GM10266 (cell line): Measurements from ENCODE around the gene IL1R2.

Experiments
- DNase-seq: peaks from one replicate; pipeline ENCODE4 v3.0.0; 2012; ENCODE audit errors: extremely low spot score
- CTCF ChIP-seq: IDR thresholded peaks from 2 replicates; pipeline ENCODE4 v1.5.1; 2012; ENCODE audit warnings: mild to moderate bottlenecking, low read depth; ENCODE audit not compliant: control insufficient read depth, insufficient read depth; ENCODE audit errors: missing control alignments

IL1R2 gene

DNA sequence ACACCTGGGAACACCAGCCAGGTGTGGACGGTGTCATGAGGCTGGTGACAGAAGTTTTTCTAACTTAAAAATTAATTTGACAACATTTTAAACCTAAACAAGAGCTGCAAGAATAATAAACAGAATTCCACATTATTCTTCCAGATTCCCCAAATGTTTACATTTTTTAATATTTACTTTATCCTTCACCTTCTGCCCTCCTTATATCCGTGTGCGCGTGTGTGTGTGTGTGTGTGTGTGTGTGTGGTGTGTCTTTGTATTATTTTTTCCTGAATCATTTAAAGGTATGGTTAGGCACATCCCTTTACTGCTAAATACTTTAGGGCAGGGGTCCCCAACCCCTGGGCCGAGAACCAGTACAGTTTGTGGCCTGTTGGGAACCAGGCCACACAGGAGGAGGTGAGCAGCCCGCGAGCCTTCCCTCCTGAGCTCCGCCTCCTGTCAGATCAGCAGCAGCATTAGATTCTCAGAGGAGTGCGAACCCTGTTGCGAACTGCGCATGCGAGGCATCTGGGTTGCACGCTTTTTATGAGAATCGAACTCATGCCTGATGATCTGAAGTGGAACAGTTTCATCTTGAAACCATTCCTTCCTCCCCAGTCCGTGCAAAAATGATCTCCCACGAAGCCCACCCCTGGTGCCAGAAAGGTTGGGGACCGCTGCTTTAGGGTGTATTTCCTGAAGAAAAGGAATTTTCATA is 16.4 kb upstream of the IL1R2 start:
- no peak for TF ChIP-seq CTCF
- no peak for DNase-seq

GRCh38 chr2:101976891-101977290 is 14.9 kb upstream of the IL1R2 start:
- no peak for DNase-seq
- TF ChIP-seq CTCF = no peak

DNA sequence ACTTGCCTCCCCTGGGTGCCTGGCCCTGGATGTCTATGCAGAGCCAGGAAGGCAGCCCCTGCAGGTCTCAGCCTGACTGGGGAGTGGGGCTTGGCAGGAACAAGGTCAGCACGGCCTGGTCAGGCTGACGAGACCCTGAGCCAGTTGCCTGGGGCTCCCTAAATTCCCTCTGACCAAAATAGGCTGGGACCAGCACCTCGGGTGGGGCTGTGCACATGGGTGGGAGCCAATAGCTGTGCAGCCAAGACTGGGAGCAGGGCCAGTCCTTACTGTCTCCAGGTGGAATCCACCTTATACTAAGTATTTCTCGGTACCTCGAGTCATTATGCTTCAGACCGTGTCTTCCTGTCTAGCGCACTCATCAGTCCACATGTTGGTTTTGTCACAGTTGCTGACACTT is 11.4 kb upstream of the IL1R2 start:
- no peak for DNase-seq
- no peak for TF ChIP-seq CTCF

GRCh38 chr2:101981066-101981465 is 10.7 kb upstream of the IL1R2 start:
- no peak for DNase-seq
- no peak for TF ChIP-seq CTCF

GRCh38 chr2:101981504-101981903 is 10.3 kb upstream of the IL1R2 start:
- no peak for TF ChIP-seq CTCF
- no peak for DNase-seq

- DNase-seq = no peak
- TF ChIP-seq CTCF = no peak
Measured at GRCh38 chr2:101982495-101983029, 9.2 kb upstream of the IL1R2 start.

GRCh38 chr2:101983486-101983885 is 8.3 kb upstream of the IL1R2 start:
- TF ChIP-seq CTCF = no peak
- DNase-seq = no peak
